SU-DHL-6 (cell line): ENCODE data around the gene ZNF385D.

Source experiments
- H2AFZ ChIP-seq: fragments of 200-600 bp; sonication (generic); 2 replicates; pipeline ENCODE4 v1.6.1; 2014; ENCODE audit warnings: low read depth, mild to moderate bottlenecking, moderate library complexity, mixed read lengths, antibody characterized with exemption, low read length; ENCODE audit not compliant: severe bottlenecking
- H3F3A ChIP-seq: fragments of 200-600 bp; shearing (Covaris generic); 2 replicates; pipeline ENCODE4 v1.6.0; 2016; ENCODE audit warnings: antibody characterized with exemption, mild to moderate bottlenecking; ENCODE audit not compliant: insufficient read depth
- H3K27ac ChIP-seq: fragments of 200-600 bp; sonication (generic); 2 replicates; pipeline ENCODE4 v1.5.1; 2016; ENCODE audit warnings: low read depth, mild to moderate bottlenecking, low read length, moderate library complexity, mixed read lengths
- H3K27me3 ChIP-seq: fragments of 200-600 bp; sonication (generic), shearing (Covaris generic); 2 replicates; pipeline ENCODE4 v1.6.0; 2014; ENCODE audit warnings: mild to moderate bottlenecking, low read length
- H3K36me3 ChIP-seq: fragments of 200-600 bp; sonication (generic); 2 replicates; pipeline ENCODE4 v1.6.1; 2014; ENCODE audit warnings: mild to moderate bottlenecking, low read length, mixed read lengths
- H3K4me2 ChIP-seq: fragments of 300-600, 200-600 bp; shearing (Covaris generic), sonication (generic); 2 replicates; pipeline ENCODE4 v1.6.0; 2014; ENCODE audit warnings: low read length, low read depth, mild to moderate bottlenecking; ENCODE audit not compliant: poor library complexity, severe bottlenecking
- H3K4me3 ChIP-seq: fragments of 200-600 bp; sonication (generic); 2 replicates; pipeline ENCODE4 v1.5.1; 2014; ENCODE audit warnings: antibody characterized with exemption, low read length, mild to moderate bottlenecking, mixed read lengths; ENCODE audit not compliant: insufficient read depth, poor library complexity, severe bottlenecking
- H3K79me2 ChIP-seq: fragments of 200-600 bp; sonication (generic); 2 replicates; pipeline ENCODE4 v1.6.1; 2014; ENCODE audit warnings: mild to moderate bottlenecking, low read length, moderate library complexity; ENCODE audit not compliant: insufficient read depth
- H3K9ac ChIP-seq: fragments of 200-600 bp; sonication (generic); 2 replicates; pipeline ENCODE4 v1.7.0; 2014; ENCODE audit warnings: mild to moderate bottlenecking, low read length
- H3K9me2 ChIP-seq: fragments of 200-600 bp; sonication (generic); replicated peaks from 2 replicates; pipeline ENCODE4 v1.6.1; 2014; ENCODE audit warnings: low read length; ENCODE audit not compliant: insufficient read depth
- H3K9me3 ChIP-seq: fragments of 200-600 bp; sonication (generic); 2 replicates; pipeline ENCODE4 v1.6.1; 2014; ENCODE audit warnings: low read length, mixed read lengths; ENCODE audit not compliant: insufficient read depth
- H4K20me1 ChIP-seq: fragments of 200-600 bp; sonication (generic); 2 replicates; pipeline ENCODE4 v1.6.1; 2014; ENCODE audit warnings: low read depth, mild to moderate bottlenecking, antibody characterized with exemption, low read length, moderate library complexity, mixed read lengths
- EZH2phosphoT487 ChIP-seq: fragments of 200-600 bp; sonication (generic), shearing (Covaris generic); conservative IDR thresholded peaks from 2 replicates; pipeline ENCODE4 v1.6.1; 2018; ENCODE audit warnings: mild to moderate bottlenecking, antibody characterized with exemption, low read length, moderate library complexity, mixed read lengths
- TF ChIP-seq, protein P1 (sequence below): fragments of 200-600 bp; sonication (generic); IDR thresholded peaks from one replicate; pipeline ENCODE4 v1.5.1; 2017; ENCODE audit warnings: antibody characterized with exemption, mild to moderate bottlenecking, low read length, moderate library complexity; ENCODE audit not compliant: insufficient read depth, poor library complexity, severe bottlenecking

Gene ZNF385D

GRCh38 chr3:21705769-21706168, 45.2 kb downstream of the ZNF385D start:
- H3K27ac ChIP-seq, result no peak overlapping the region
- H3K4me3 ChIP-seq, result no peak overlapping the region
- no peaks in the 10 kb centered on the region for H3F3A ChIP-seq
- H4K20me1 ChIP-seq, result no peaks in the 10 kb centered on the region
- H3K9ac ChIP-seq, result no peak overlapping the region
- H3K27me3 ChIP-seq, result no peaks in the 10 kb centered on the region
- no peak overlapping the region for H2AFZ ChIP-seq
- no peak overlapping the region for H3K4me2 ChIP-seq
- TF ChIP-seq EZH2phosphoT487, result no peak
- TF ChIP-seq, protein P1, sequence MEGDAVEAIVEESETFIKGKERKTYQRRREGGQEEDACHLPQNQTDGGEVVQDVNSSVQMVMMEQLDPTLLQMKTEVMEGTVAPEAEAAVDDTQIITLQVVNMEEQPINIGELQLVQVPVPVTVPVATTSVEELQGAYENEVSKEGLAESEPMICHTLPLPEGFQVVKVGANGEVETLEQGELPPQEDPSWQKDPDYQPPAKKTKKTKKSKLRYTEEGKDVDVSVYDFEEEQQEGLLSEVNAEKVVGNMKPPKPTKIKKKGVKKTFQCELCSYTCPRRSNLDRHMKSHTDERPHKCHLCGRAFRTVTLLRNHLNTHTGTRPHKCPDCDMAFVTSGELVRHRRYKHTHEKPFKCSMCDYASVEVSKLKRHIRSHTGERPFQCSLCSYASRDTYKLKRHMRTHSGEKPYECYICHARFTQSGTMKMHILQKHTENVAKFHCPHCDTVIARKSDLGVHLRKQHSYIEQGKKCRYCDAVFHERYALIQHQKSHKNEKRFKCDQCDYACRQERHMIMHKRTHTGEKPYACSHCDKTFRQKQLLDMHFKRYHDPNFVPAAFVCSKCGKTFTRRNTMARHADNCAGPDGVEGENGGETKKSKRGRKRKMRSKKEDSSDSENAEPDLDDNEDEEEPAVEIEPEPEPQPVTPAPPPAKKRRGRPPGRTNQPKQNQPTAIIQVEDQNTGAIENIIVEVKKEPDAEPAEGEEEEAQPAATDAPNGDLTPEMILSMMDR, result no peak
- no peaks in the 10 kb centered on the region for H3K36me3 ChIP-seq
- no peaks in the 10 kb centered on the region for H3K9me3 ChIP-seq
- H3K9me2 ChIP-seq, result no peaks in the 10 kb centered on the region
- H3K79me2 ChIP-seq, result no peaks in the 10 kb centered on the region

DNA sequence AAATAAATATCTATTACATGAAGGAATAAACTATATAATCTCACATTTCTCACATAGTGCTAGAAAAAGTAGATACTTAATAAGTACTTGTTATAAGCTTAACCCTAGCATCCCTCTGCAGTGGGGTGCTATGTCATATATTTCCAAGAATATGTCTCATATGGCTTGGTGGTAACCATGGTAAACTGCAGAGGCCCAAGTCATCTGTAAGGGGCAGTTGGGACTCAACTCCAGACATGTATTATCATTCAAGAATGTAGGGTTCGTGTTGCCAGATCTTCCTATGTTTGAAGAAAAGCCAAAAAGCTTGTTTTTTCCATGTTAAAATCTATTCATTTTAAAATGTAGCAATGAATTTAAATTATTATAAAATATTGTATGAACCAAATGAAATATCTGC, 46.2 kb downstream of the ZNF385D start:
- Histone ChIP-seq H3K9ac (no peak overlapping the region), H3K27ac (no peak overlapping the region)

GRCh38 chr3:21703291-21703690, 47.7 kb downstream of the ZNF385D start:
- no peaks in the 10 kb centered on the region for H3K79me2 ChIP-seq
- no peak overlapping the region for H3K4me2 ChIP-seq
- H3K4me3 ChIP-seq, result no peak overlapping the region
- no peak for TF ChIP-seq EZH2phosphoT487
- TF ChIP-seq, protein P1, result no peak
- H3F3A ChIP-seq, result no peaks in the 10 kb centered on the region
- H3K9ac ChIP-seq, result no peak overlapping the region
- H3K9me2 ChIP-seq, result no peaks in the 10 kb centered on the region
- no peaks in the 10 kb centered on the region for H3K9me3 ChIP-seq
- H2AFZ ChIP-seq, result no peak overlapping the region
- H3K27me3 ChIP-seq, result no peaks in the 10 kb centered on the region
- no peaks in the 10 kb centered on the region for H3K36me3 ChIP-seq
- no peaks in the 10 kb centered on the region for H4K20me1 ChIP-seq
- H3K27ac ChIP-seq, result no peak overlapping the region

More for the DNA sequence above, 46.2 kb downstream of the ZNF385D start:
- no peak overlapping the region for H3K4me3 ChIP-seq
- no peaks in the 10 kb centered on the region for H4K20me1 ChIP-seq
- no peaks in the 10 kb centered on the region for H3K9me3 ChIP-seq
- H2AFZ ChIP-seq, result no peak overlapping the region
- no peaks in the 10 kb centered on the region for H3K9me2 ChIP-seq
- no peaks in the 10 kb centered on the region for H3K36me3 ChIP-seq
- TF ChIP-seq EZH2phosphoT487, result no peak
- TF ChIP-seq, protein P1, result no peak
- H3K79me2 ChIP-seq, result no peaks in the 10 kb centered on the region
- H3K27me3 ChIP-seq, result no peaks in the 10 kb centered on the region
- no peak overlapping the region for H3K4me2 ChIP-seq
- H3F3A ChIP-seq, result no peaks in the 10 kb centered on the region
